Measurements from ENCODE around the gene DPYSL4.

Gene DPYSL4

GRCh38 chr10:132222726-132223125, 36.0 kb downstream of the DPYSL4 start:
- Histone ChIP-seq H3K36me3 (peaks cover 13% of the 10 kb centered on the region), H3K27ac (no peak overlapping the region), H3K9me3 (no peaks in the 10 kb centered on the region), H3K4me3 (ENCODE audit: low read depth in 1 of 2, low read length in 1 of 2) (no peak overlapping the region), H3K4me1 (ENCODE audit: control insufficient read depth in 1 of 2, insufficient read depth in 1 of 2, low read depth in 1 of 2, low read length in 1 of 2) (no peaks in the 10 kb centered on the region), H3K27me3 (no peaks in the 10 kb centered on the region)
- no peak for TF ChIP-seq CTCF (IDR thresholded peaks at IDR 0.05)

- peak; percentile 61 for TF ChIP-seq CTCF (IDR thresholded peaks at IDR 0.05)
- H3K36me3 ChIP-seq, result peaks cover 13% of the 10 kb centered on the region
- H3K27ac ChIP-seq, result no peak overlapping the region
- no peaks in the 10 kb centered on the region for H3K4me1 ChIP-seq (ENCODE audit: control insufficient read depth in 1 of 2, insufficient read depth in 1 of 2, low read depth in 1 of 2, low read length in 1 of 2)
- H3K4me3 ChIP-seq (ENCODE audit: low read depth in 1 of 2, low read length in 1 of 2), result no peak overlapping the region
- H3K9me3 ChIP-seq, result no peaks in the 10 kb centered on the region
- H3K27me3 ChIP-seq, result no peaks in the 10 kb centered on the region
Measured at GRCh38 chr10:132223156-132223590, 36.4 kb downstream of the DPYSL4 start.

GRCh38 chr10:132223611-132224342, 37.0 kb downstream of the DPYSL4 start:
- Histone ChIP-seq H3K36me3 (peaks cover 13% of the 10 kb centered on the region), H3K4me1 (ENCODE audit: control insufficient read depth in 1 of 2, insufficient read depth in 1 of 2, low read depth in 1 of 2, low read length in 1 of 2) (no peaks in the 10 kb centered on the region), H3K9me3 (no peaks in the 10 kb centered on the region), H3K4me3 (ENCODE audit: low read depth in 1 of 2, low read length in 1 of 2) (no peak overlapping the region), H3K27me3 (no peaks in the 10 kb centered on the region), H3K27ac (no peak overlapping the region)
- no peak for TF ChIP-seq CTCF (IDR thresholded peaks at IDR 0.05)

GRCh38 chr10:132224343-132225072, 37.8 kb downstream of the DPYSL4 start:
- Histone ChIP-seq H3K36me3 (peaks cover 13% of the 10 kb centered on the region), H3K4me3 (ENCODE audit: low read depth in 1 of 2, low read length in 1 of 2) (no peak overlapping the region), H3K27ac (no peak overlapping the region), H3K9me3 (no peaks in the 10 kb centered on the region), H3K4me1 (ENCODE audit: control insufficient read depth in 1 of 2, insufficient read depth in 1 of 2, low read depth in 1 of 2, low read length in 1 of 2) (peaks cover under 1 to 4% of the 10 kb centered on the region in 2 experiments), H3K27me3 (no peaks in the 10 kb centered on the region)
- TF ChIP-seq CTCF (IDR thresholded peaks at IDR 0.05), result no peak

- TF ChIP-seq CTCF (IDR thresholded peaks at IDR 0.05), result no peak
- Histone ChIP-seq H3K27me3 (no peaks in the 10 kb centered on the region), H3K4me3 (ENCODE audit: low read depth in 1 of 2, low read length in 1 of 2) (no peak overlapping the region), H3K36me3 (peaks cover 13% of the 10 kb centered on the region), H3K27ac (no peak overlapping the region), H3K4me1 (ENCODE audit: control insufficient read depth in 1 of 2, insufficient read depth in 1 of 2, low read depth in 1 of 2, low read length in 1 of 2) (peaks cover 7 to 12% of the 10 kb centered on the region in 2 experiments), H3K9me3 (no peaks in the 10 kb centered on the region)
Measured at GRCh38 chr10:132225073-132225848, 38.5 kb downstream of the DPYSL4 start.

Measured in neutrophil (primary cell).